NCI-H2081 (cell line): ENCODE data around the gene SPTA1.

ENCODE experiments used
- DNase-seq, 2 experiments: peaks; one replicate each; lab custom pipeline; 2025; lab: John Stamatoyannopoulos, UW

The SPTA1 gene

GRCh38 chr1:158570480-158570879 lies 116.0 kb downstream of the SPTA1 start, which contains the start of gene OR6P1:
Gene OR6P1 (minus strand): TSS chr1:158570580. CDS start chr1:158563604, 6,976 bp downstream.
- no peak for DNase-seq

- no peak for DNase-seq
Observed at GRCh38 chr1:158564608-158565007, 121.9 kb downstream of the SPTA1 start.

- no peak for DNase-seq
Observed at GRCh38 chr1:158563853-158564252, 122.7 kb downstream of the SPTA1 start.
